HG03097 (cell line): ENCODE results near the gene SELENOI.
"Not testable (repeated sequence)": the region's sequence is repeated elsewhere in the genome, so short reads cannot be mapped to it uniquely, and the experiment has no call there.

ENCODE experiments used
- ATAC-seq: cut with Tn5 transposase; IDR thresholded peaks from one replicate; pipeline ENCODE4 v1.9.1; 2021; ENCODE audit not compliant: unreplicated experiment, low FRiP score

The SELENOI gene

DNA sequence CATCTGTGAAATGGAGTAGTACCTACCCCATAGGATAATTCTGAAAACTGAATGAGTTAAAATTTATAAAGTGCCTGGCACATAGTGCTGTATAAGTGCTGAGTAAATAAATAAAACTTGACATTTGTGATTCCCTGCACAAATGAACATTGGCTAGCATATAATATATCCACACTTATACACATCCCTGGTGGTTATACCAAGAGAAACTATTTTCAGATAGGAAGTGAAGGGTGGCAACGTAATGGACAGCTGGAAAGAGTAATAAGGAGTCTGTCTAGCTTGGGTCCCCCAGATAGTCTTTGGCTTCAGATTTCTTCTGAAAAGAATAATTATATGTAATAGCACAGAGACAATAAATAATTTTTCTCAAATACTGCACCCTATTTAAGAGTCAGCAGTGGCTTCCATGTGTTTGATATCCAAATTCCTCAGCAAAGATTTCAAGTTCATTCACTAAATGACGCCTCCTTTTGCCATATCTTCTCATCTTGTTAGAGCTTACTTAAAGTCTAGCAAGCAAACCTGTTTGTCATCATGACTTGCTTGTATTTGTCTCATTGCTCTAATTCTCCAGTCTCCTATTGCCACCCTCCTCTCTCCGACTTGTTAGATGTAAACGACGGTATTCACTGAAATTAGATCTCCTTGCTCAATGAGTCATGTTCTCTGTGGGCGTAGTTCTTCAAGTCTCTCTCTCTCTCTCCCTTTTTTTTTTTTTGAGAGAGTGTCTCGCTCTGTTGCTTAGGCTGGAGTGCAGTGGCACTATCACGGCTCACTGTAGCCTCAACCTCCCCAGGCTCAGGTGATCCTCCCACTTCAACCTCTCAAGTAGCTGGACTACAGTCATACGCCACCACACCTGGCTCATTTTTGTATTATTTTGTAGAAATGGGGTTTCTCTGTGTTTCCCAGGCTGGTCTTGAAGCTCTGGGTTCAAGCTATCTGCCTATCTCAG, 9.4 kb downstream of the SELENOI start:
- no peak for ATAC-seq

DNA sequence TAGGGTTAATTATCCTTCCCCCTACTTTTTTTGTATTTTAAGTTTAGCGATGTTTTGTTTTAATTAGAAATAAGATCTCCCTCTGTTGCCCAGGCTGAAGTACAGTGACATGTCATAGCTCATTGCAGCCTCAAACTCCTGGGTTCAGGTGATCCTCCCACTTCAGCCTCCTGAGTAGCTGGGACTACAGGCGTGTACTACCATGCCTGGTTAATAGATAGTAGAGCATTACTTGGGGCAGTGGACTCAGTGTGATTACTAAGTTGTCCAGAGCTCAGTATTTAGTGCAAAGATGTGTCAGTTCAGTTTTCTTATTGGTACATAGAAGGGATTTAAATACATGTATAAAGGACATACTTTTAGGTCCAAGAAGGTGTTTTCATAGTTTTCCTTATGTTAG, 10.2 kb downstream of the SELENOI start:
- ATAC-seq = no peak

GRCh38 chr2:26356771-26357170, 10.8 kb downstream of the SELENOI start:
- no peak for ATAC-seq

- no peak for ATAC-seq
Measured at GRCh38 chr2:26359886-26360473, 14.0 kb downstream of the SELENOI start.

GRCh38 chr2:26363323-26363722, 17.4 kb downstream of the SELENOI start:
- ATAC-seq = no peak

DNA sequence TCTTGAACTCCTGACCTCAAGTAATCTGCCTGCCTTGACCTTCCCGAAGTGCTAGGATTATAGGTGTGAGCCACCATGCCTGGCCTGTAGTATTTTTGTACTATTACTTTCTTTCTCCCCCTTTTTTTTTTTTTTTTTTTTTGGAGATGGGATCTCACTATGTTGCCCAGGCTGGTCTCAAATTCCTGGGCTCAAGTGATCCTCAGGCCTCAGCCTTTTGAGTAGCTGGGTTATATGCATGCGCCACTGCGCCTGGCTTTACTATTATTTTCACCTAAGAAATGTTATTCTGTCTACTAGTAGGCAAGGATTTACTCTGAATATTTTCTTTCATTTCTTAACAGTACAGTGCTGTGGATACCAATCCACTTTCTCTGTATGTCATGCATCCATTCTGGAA, 18.0 kb downstream of the SELENOI start:
- no peak for ATAC-seq

- ATAC-seq = no peak
Measured at GRCh38 chr2:26364669-26365068, 18.7 kb downstream of the SELENOI start.

DNA sequence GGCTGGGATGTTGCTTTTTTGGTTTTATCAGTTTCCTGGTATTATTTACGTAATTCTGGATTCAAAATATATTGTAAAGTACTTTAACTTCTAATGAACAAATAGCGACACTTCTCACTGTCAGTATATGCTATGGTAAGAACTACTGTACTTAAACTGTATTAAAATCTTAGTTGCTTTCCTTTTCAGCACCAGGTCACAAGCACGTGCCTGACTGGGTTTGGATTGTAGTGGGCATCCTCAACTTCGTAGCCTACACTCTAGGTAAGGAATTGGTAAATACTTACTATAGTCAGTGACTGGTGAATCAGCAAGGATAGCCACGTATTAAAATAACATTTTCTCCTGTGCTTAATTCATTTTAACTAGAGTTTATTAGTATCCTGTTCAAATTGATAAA, 21.0 kb downstream of the SELENOI start:
- no peak for ATAC-seq

- not testable (repeated sequence) for ATAC-seq
Measured at GRCh38 chr2:26369664-26370063, 23.7 kb downstream of the SELENOI start.

DNA sequence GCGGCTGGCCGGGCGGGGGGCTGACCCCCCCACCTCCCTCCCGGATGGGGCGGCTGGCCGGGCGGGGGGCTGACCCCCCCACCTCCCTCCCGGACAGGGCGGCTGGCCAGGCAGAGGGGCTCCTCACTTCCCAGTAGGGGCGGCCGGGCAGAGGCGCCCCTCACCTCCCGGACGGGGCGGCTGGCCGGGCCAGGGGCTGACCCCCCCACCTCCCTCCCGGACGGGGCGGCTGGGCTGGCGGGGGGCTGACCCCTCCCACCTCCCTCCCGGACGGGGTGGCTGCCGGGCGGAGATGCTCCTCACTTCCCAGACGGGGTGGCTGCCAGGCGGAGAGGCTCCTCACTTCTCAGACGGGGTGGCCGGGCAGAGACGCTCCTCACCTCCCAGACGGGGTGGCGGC, 25.0 kb downstream of the SELENOI start:
- ATAC-seq = not testable (repeated sequence)

- no peak for ATAC-seq
Measured at GRCh38 chr2:26376799-26377198, 30.9 kb downstream of the SELENOI start.

DNA sequence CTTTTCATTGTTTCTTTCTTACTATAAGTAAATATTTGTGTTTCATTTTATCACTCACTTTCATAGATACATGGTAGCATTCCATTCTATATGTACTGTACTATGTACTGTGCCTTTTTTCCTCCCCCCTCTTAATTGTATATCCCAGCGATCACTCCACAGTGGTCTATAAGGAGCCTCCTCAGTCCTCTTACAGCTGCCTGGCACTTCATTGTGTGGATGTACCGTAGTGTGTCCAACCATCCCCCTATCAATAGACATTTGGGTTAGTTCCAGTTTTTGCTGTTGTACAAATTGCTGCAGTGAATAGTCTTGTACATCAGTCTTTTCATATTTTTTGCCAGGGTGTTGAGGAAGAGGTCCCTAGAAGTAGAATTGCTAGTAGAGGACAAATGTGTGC, 34.3 kb downstream of the SELENOI start:
- no peak for ATAC-seq

DNA sequence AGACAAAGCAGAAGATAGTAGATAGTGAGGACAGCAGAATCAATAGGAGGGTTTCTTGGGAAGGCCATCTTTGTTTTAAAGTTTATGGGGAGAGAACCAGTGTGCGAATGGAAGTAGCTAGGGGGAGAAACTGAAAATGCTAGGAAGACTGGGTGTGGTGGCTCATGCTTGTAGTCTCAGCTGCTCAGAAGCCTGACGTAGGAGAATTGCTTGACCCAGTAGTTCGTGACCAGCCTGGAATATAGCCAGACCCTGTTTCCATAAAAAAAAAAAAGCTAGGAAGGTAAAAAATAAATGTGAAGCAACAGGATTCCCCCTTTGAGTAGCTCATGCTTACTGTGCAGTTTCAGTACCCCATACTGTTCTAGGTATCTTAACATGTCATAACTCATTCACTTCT, 36.6 kb downstream of the SELENOI start:
- no peak for ATAC-seq

DNA sequence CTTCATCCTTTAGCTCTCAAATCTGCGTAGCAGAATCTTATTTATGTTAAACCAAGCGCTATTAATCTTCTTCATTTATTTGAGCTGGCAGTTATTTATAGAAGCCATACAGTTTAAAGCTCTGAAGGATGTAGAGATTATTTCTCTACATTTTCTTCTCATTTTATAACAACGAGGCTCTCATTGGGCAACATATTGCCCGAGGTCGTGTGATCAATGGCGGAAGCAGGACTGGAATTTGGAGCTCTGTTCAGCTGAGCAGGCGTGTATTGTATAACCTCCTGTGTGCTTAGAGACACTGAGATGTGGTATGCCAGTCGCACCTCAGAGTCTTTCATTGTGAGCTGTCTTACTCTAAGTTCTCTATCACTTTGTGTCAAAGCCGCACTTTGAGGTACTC, 38.2 kb downstream of the SELENOI start:
- ATAC-seq = no peak

GRCh38 chr2:26384597-26384996, 38.7 kb downstream of the SELENOI start:
- ATAC-seq = no peak

- no peak for ATAC-seq
Measured at GRCh38 chr2:26387189-26387588, 41.2 kb downstream of the SELENOI start.

- no peak for ATAC-seq
Measured at GRCh38 chr2:26394694-26395093, 48.8 kb downstream of the SELENOI start.

GRCh38 chr2:26395394-26395793, 49.5 kb downstream of the SELENOI start:
- no peak for ATAC-seq

- no peak for ATAC-seq
Measured at GRCh38 chr2:26396734-26397298, 50.9 kb downstream of the SELENOI start.

DNA sequence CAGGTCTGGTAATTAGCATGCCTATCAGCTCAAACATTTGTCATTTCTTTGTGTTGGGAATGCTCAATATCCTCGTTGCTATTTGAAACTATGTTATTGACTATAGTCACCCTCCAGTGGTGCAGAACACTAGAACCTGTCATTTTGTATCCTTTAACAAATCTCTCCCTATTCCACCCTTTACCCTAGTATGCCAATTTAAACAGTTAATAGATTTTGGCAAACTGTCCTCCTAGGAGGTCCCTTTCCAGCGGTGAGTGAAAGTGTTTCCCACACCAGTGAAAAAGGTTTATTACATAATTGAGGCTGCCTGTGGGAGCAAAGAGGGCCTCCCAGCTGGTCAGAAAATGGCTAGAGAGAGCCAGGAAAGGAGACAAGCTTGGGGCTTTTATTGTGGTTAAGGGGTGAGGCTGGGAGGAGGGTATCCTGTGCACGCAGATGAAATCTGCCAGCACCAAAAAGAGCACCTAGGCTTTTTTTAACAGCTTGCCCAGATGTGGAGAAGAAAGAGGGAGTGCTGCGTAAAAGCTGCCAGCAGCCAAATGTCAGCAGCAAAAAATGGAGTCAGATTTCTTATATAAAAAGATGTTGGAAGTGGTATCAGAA, 53.9 kb downstream of the SELENOI start:
- no peak for ATAC-seq

DNA sequence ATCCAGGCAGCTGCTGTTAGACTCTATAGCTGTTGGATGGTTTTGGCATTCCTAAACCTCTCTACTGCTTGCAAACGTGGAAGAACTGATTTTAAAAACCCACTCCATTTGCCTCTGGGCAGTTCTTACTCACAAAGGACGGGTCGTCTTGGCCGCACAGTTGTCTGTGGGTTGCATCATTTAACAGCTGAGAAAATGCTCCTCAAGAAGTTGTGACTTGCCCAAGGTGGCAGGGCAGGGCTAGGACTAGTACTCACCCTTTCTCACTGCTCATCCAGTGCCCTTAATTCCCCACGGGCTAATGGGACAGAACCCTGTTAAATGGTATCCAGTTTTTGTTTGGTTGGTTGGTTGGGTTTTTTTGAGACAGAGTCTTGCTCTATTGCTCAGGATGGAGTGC, 54.8 kb downstream of the SELENOI start:
- no peak for ATAC-seq
